Measurements from ENCODE around the gene HAPSTR1.

The HAPSTR1 gene

DNA sequence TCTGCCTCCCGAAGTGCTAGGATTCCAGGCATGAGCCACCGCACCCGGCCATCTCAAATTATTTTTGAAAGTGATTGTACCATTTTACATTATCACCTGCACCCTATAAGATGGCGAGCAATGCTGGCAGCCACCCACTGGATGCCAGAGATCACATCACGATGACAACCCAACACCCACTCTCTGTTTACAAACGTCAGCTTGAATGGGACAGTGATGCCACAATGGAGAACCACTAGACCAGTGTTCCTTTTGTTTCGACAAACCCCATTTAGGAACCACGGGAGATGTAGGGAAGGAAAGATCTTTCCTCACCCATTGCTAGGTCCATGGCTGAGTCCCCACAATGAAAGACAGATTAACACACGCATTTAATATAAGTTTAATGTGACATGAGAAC lies 20.1 kb upstream of the HAPSTR1 start:
- no peak for DNase-seq (ENCODE audit: low spot score)
- TF ChIP-seq, protein P1, sequence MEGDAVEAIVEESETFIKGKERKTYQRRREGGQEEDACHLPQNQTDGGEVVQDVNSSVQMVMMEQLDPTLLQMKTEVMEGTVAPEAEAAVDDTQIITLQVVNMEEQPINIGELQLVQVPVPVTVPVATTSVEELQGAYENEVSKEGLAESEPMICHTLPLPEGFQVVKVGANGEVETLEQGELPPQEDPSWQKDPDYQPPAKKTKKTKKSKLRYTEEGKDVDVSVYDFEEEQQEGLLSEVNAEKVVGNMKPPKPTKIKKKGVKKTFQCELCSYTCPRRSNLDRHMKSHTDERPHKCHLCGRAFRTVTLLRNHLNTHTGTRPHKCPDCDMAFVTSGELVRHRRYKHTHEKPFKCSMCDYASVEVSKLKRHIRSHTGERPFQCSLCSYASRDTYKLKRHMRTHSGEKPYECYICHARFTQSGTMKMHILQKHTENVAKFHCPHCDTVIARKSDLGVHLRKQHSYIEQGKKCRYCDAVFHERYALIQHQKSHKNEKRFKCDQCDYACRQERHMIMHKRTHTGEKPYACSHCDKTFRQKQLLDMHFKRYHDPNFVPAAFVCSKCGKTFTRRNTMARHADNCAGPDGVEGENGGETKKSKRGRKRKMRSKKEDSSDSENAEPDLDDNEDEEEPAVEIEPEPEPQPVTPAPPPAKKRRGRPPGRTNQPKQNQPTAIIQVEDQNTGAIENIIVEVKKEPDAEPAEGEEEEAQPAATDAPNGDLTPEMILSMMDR (IDR thresholded peaks at IDR 0.05; ENCODE audit: extremely low read depth, missing control alignments), result no peak

DNA sequence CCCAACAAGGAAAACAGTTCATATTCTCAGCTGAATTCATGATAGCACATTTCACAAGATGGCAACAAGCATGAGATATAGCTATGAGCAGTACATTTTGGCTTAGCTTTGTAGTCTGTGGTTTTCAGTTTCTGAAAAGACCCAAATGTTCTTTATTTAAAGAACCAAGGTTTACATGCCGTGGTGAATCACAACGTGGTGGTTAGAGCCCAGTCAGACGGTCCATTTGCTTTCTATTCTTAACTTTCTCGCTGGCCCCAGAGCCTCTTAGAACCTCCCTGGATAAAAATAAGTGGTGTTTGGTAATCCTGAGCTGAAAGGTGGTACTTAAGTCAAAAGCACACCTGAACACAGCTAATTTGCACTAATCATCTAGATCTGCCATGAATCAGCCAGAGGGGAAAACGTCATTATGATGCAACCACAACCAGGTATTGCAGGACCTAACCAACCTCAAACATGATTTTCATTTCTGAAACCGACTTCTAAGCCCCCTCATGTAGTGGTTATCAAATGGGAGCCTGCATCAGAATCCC lies 18.6 kb upstream of the HAPSTR1 start:
- DNase-seq (ENCODE audit: low spot score), result peak; percentile 31
- TF ChIP-seq, protein P1 (IDR thresholded peaks at IDR 0.05; ENCODE audit: extremely low read depth, missing control alignments), result no peak

DNA sequence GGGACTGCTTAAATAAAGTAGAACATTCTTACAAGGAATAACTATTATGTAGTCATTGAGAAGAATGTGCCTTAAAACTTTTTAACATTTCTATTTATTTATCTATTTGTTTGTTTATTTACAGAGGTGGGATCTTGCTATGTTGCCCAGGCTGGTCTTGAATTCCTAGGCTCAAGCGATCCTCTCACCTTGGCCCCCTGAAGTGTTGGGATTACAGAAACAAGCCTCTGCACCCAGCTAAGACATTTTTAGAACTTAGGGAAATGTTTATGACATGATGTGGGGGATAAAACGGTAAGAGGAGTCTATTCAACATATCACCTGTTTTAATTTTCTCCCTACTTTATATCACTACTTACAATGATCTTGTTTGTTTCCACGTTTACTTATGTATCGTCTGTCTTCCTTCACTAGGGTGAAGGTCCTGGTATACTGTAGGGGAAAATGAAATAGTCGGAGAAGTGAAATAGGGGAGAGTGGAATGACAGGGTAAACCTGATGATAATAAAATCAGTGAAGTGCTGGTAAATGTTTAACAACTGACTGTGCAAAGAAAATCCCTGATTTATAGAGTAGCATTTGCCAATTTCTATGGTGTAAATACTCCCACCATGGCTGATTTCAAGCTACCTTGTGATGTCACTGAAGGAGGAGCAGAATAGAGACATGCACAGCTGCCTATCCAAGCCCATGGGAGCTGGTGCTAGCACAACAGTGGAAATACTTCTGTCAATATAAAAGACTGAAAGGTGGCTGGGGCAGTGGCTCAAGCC lies 16.0 kb upstream of the HAPSTR1 start:
- no peak for DNase-seq (ENCODE audit: low spot score)
- TF ChIP-seq, protein P1 (IDR thresholded peaks at IDR 0.05; ENCODE audit: extremely low read depth, missing control alignments), result no peak

DNA sequence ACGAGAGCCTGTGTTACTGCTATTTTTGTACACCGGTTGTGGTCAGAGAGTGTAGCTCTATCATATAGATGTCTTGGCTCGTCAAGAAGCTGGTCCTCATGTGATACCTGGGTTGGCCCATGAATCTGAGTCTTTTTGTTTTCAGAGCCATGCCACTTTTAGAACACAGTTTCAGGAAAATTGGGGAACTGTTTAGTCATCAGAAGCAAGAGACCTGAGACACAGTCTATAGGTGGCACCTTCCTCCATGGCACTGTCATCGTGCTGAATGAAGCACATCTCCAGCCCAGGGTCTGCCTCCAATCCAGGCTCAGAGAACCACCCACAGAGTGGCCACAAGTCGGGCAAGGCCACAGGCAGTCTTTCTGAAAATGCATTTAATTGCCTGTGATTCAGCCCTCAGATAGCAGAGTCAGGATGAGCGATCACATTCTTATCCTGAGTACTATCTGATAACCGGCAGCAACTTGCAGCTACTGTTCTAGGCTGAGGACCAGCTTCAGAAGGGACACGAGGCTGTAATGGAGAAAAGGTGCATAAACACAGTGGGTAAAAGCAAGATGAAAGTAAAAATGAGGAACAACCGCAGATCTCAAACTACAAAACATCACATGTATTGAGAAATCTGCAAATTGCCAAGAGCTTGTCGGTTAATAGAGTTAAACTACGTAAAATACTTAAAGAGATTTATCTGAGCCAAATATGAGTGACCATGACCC lies 14.2 kb upstream of the HAPSTR1 start:
- TF ChIP-seq, protein P1 (IDR thresholded peaks at IDR 0.05; ENCODE audit: extremely low read depth, missing control alignments), result no peak
- DNase-seq (ENCODE audit: low spot score), result no peak

DNA sequence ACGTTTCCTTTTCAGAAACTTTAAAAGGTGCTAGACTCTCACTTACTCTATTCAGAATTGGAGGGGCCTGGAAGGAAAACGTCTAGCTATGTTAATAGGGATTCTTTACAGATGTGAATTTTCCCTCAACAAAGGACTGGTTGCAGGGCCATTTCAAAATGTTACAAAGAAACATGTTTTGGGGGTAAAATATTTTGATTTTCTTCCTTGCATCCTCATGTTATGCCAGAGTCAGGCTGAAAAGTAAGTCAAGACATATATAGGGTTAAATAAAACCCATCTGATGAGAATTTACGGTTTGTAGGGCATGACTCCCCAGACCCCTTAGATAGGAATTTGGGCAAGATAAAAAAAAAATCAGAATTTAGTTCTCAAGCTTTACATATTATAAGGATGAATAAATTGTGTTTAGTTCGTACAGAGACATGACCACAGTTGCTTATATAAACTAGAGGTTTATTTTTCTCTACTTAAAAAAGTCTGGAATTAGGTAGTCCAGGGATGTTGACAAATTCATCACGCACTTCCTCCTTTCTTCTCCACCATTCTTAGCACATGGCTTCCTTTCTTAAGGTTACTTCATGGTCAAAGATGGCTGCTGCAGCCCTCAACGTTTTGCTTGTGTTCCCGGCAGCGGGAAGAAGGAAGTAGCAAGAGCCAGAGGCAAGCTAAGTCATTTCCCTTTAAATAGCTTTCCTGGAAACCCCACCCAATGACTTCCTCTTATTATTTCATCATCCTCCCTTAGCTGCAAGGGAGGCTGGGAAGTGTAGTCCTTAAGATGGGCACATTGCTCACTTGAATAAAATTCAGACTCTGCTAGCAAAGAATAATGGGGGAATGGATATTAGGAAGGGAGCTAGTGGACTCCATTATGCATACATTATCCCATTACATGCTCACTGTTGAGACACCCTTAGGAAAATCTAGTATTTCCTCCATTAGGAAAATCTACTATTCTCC lies 12.7 kb upstream of the HAPSTR1 start:
- peak; percentile 58 for DNase-seq (ENCODE audit: low spot score)

DNA sequence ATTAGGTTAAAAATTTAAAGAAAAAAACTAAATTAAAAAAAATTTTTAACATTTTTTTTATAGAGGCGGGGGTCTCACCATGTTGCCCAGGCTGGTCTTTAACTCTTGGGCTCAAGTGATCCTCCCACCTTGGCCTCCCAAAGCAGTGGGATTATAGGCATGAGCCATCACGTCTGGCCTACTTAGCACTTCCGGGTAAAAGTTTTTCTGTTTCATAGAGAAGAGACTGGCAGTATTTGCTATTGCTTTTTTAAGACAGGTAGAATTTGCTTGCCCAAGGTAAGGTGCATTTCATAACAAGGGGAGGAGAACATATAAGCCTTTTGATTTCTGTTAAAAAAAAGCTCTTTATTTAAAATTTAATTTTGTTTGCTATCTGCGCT lies 12.0 kb upstream of the HAPSTR1 start:
- DNase-seq (ENCODE audit: low spot score), result no peak
- TF ChIP-seq, protein P1 (IDR thresholded peaks at IDR 0.05; ENCODE audit: extremely low read depth, missing control alignments), result no peak

DNA sequence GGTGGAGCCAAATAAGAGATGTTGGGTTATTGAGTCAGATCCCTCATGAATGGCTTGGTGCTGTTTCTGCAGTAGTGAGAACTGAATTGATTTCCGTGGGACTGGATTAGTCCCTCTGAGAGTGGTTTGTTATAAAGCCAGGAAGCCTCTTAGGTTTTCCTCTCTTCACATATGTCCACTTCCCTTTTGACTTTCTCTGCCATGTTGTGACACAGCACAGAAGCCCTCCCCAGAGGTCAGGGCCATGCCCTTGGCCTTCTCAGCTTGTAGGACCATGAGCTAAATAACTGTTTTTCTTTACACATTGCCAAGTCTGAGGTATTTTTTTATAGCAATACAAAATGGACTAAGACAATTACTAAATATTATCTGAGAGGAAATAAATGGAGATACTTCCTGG lies 10.3 kb upstream of the HAPSTR1 start:
- TF ChIP-seq, protein P1 (IDR thresholded peaks at IDR 0.05; ENCODE audit: extremely low read depth, missing control alignments), result no peak
- no peak for DNase-seq (ENCODE audit: low spot score)
